Stimulated activated naive CD8-positive, alpha-beta T cell treated with anti-CD3 and anti-CD28 coated beads, Interleukin-15, amount 100 ng/mL, for 72 hours (primary cell): ENCODE results near the gene FRMD3.

ENCODE experiments used
- ATAC-seq: fragments of 150-1000 bp; cut with Tn5 transposase; 2 replicates; pipeline ENCODE4 v1.10.0; 2021; ENCODE audit warnings: mild to moderate bottlenecking, moderate library complexity
- DNase-seq, 2 donors: peaks; one replicate each; pipeline ENCODE4 v3.0.0; 2021 to 2022
- H3K27ac Mint-ChIP-seq, 2 donors: one replicate each; pipeline ENCODE4 v1.8.0; 2022; ENCODE audit warnings: mild to moderate bottlenecking in 2 of 2, mixed read lengths in 2 of 2, moderate library complexity in 2 of 2
- H3K27me3 Mint-ChIP-seq: one replicate; pipeline ENCODE4 v1.8.0; 2022; ENCODE audit warnings: mixed read lengths
- H3K4me1 Mint-ChIP-seq: one replicate; pipeline ENCODE4 v1.8.0; 2022; ENCODE audit warnings: mild to moderate bottlenecking, mixed read lengths
- H3K4me3 Mint-ChIP-seq, 2 donors: one replicate each; pipeline ENCODE4 v1.8.0; 2022; ENCODE audit warnings: mild to moderate bottlenecking in 2 of 2, mixed read lengths in 2 of 2, moderate library complexity in 1 of 2
- H3K9me3 Mint-ChIP-seq, 2 donors: one replicate each; pipeline ENCODE4 v1.8.0; 2022; ENCODE audit warnings: mixed read lengths in 2 of 2

Gene FRMD3

GRCh38 chr9:83441390-83441789 lies 96.8 kb downstream of the FRMD3 start:
- H3K27me3 Mint-ChIP-seq = no peaks in the 10 kb centered on the region
- H3K27ac Mint-ChIP-seq = no peak overlapping the region
- no peak overlapping the region for H3K4me3 Mint-ChIP-seq
- peaks cover 0 to 14% of the 10 kb centered on the region in 2 donors for H3K9me3 Mint-ChIP-seq
- H3K4me1 Mint-ChIP-seq = no peaks in the 10 kb centered on the region
- DNase-seq (no peak), ATAC-seq (no peak)

DNA sequence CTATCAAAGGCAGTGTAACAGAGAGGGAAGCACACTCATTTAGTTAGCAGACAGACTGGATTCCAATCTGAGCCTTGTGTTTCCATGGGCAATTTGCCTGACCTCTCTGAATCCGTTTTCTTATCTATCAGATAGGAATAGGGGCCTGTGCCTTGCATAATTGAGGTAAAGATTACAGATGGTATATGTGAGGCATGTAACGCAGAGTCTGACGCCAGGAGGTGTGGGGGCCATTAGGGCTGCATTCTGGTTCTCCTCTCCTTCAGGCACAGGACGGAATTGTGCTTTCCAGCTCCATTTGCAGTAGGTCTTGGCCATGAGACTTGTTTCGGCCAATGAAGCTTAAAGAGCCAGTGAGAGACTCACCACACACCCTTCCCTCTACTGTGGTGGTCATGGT lies 97.6 kb downstream of the FRMD3 start:
- H3K4me1 Mint-ChIP-seq = no peaks in the 10 kb centered on the region
- no peaks in the 10 kb centered on the region for H3K27me3 Mint-ChIP-seq
- H3K9me3 Mint-ChIP-seq = peaks cover 0 to 14% of the 10 kb centered on the region in 2 donors
- H3K4me3 Mint-ChIP-seq = no peak overlapping the region
- ATAC-seq (no peak), DNase-seq (no peak)
- no peak overlapping the region for H3K27ac Mint-ChIP-seq

- Mint-ChIP-seq H3K9me3 (peaks cover 0 to 2% of the 10 kb centered on the region in 2 donors), H3K4me3 (no peak overlapping the region), H3K27ac (no peak overlapping the region), H3K27me3 (no peaks in the 10 kb centered on the region), H3K4me1 (no peaks in the 10 kb centered on the region)
- DNase-seq = no peak
- ATAC-seq = no peak
Measured at GRCh38 chr9:83435301-83435700, 102.9 kb downstream of the FRMD3 start.

DNA sequence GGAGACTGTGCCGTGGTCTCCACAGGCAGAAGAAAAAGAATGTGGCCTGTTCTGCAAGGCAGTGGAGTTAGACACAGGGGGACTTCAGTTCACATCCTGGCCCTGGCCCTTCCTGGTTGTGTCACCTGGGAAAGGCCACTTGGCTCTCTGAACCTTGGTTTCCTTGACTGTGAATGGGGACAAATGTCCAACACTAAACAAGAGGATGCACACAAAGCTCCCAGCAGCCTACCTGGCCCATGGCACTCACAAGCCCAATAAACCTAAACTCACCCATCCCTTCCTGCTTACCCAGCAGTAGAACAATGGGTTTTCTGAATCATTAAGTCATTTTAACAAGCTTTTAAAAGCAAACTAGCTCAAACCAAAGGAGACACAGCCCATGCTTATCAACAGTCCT lies 103.9 kb downstream of the FRMD3 start:
- ATAC-seq (no peak), DNase-seq (no peak)
- H3K27me3 Mint-ChIP-seq = no peaks in the 10 kb centered on the region
- H3K9me3 Mint-ChIP-seq = no peaks in the 10 kb centered on the region
- H3K4me3 Mint-ChIP-seq = no peak overlapping the region
- peak overlapping the region in 1 of 2 donors; percentile 6 for H3K27ac Mint-ChIP-seq
- H3K4me1 Mint-ChIP-seq = no peaks in the 10 kb centered on the region

GRCh38 chr9:83433846-83434245 lies 104.4 kb downstream of the FRMD3 start:
- Mint-ChIP-seq H3K4me1 (no peaks in the 10 kb centered on the region), H3K27me3 (no peaks in the 10 kb centered on the region), H3K4me3 (no peak overlapping the region), H3K27ac (no peak overlapping the region), H3K9me3 (no peaks in the 10 kb centered on the region)
- no peak for DNase-seq
- no peak for ATAC-seq

- Mint-ChIP-seq H3K4me1 (no peaks in the 10 kb centered on the region), H3K4me3 (no peak overlapping the region), H3K27ac (no peak overlapping the region), H3K27me3 (no peaks in the 10 kb centered on the region), H3K9me3 (no peaks in the 10 kb centered on the region)
- DNase-seq (no peak), ATAC-seq (no peak)
Measured at GRCh38 chr9:83432877-83433550, 105.2 kb downstream of the FRMD3 start.

GRCh38 chr9:83432104-83432627 lies 106.0 kb downstream of the FRMD3 start:
- no peak overlapping the region for H3K27ac Mint-ChIP-seq

GRCh38 chr9:83431101-83432060 lies 106.8 kb downstream of the FRMD3 start:
- no peak overlapping the region for H3K4me3 Mint-ChIP-seq
- no peaks in the 10 kb centered on the region for H3K4me1 Mint-ChIP-seq
- no peaks in the 10 kb centered on the region for H3K27me3 Mint-ChIP-seq
- ATAC-seq (no peak), DNase-seq (no peak)
- H3K27ac Mint-ChIP-seq = no peak overlapping the region
- H3K9me3 Mint-ChIP-seq = no peaks in the 10 kb centered on the region

More at GRCh38 chr9:83432104-83432627, 106.0 kb downstream of the FRMD3 start:
- no peak for DNase-seq
- Mint-ChIP-seq H3K27me3 (no peaks in the 10 kb centered on the region), H3K4me1 (no peaks in the 10 kb centered on the region), H3K4me3 (no peak overlapping the region), H3K9me3 (no peaks in the 10 kb centered on the region)
- ATAC-seq = no peak

DNA sequence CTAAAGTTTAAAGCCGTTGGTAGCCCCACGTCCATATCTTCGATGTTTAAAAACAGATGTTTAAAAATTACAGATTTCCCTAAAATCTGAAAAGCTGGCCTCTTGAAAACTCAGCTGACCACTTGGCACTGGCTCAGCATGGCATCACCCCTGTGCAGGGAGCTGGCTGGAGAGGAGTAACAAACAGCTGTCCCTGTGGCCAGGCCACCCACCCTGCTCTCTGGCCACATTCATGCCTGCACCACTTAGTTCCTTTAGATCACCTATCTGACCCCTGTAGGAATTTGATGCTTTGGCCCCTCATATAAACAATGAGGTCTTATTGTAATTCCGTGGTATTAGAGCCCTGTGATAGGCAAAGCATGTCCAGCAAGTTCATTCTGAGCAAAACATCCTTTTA lies 107.5 kb downstream of the FRMD3 start:
- DNase-seq = no peak
- Mint-ChIP-seq H3K4me3 (no peak overlapping the region), H3K4me1 (no peaks in the 10 kb centered on the region), H3K27me3 (no peaks in the 10 kb centered on the region), H3K9me3 (no peaks in the 10 kb centered on the region), H3K27ac (no peak overlapping the region)
- ATAC-seq = no peak

- Mint-ChIP-seq H3K4me1 (no peaks in the 10 kb centered on the region), H3K27ac (no peak overlapping the region), H3K9me3 (no peaks in the 10 kb centered on the region), H3K27me3 (no peaks in the 10 kb centered on the region), H3K4me3 (no peak overlapping the region)
- DNase-seq (no peak), ATAC-seq (no peak)
Measured at GRCh38 chr9:83429229-83429628, 109.0 kb downstream of the FRMD3 start.

GRCh38 chr9:83425240-83425639 lies 113.0 kb downstream of the FRMD3 start:
- DNase-seq (no peak), ATAC-seq (no peak)
- Mint-ChIP-seq H3K9me3 (no peaks in the 10 kb centered on the region), H3K4me1 (no peaks in the 10 kb centered on the region), H3K4me3 (no peak overlapping the region), H3K27ac (no peak overlapping the region), H3K27me3 (no peaks in the 10 kb centered on the region)

GRCh38 chr9:83424831-83425230 lies 113.4 kb downstream of the FRMD3 start:
- Mint-ChIP-seq H3K9me3 (no peaks in the 10 kb centered on the region), H3K27me3 (no peaks in the 10 kb centered on the region), H3K27ac (no peak overlapping the region), H3K4me1 (no peaks in the 10 kb centered on the region), H3K4me3 (no peak overlapping the region)
- ATAC-seq (no peak), DNase-seq (no peak)

DNA sequence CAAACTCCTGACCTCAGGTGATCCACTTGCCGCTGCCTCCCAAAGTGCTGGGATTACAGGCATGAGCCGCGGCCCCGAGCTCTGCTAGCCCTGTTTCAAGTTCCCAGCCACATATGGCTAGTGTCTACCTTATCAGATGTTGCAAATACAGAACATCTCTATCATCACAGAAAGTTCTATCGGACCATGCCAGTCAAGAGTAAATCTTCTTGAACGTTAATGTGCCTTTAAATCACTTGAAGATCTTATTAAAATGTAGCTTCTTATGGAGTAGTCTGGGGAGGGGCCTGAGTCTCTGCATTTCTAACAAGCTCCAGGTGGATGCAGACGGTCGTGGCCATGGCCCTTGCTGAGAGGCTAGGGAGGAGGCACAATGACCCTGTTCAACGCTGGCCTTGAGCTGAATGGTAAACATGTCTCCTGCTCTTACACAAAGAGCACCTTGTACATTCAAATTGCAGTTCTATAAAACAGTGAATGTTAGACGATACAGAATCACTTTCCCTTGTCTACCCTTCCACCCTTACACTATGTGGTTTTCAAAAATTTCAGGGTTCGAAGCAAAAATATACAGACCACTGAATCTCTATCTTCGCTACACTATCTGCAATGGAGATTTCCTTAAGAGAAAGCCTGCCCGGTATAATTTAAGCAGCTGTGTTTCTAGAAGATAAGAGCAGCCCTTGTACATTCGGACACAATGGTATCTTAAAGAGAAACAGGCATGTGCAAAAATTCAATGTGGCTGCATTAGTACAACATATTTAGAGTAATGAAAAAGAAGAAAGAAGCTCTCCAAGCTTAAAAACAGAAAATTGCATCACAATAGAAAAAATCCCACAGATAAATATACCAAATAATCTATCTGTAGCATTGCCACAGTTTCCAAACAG lies 114.1 kb downstream of the FRMD3 start:
- no peaks in the 10 kb centered on the region for H3K4me1 Mint-ChIP-seq
- ATAC-seq = no peak
- H3K27me3 Mint-ChIP-seq = no peaks in the 10 kb centered on the region
- DNase-seq = no peak
- no peak overlapping the region for H3K27ac Mint-ChIP-seq
- no peak overlapping the region for H3K4me3 Mint-ChIP-seq
- no peaks in the 10 kb centered on the region for H3K9me3 Mint-ChIP-seq

DNA sequence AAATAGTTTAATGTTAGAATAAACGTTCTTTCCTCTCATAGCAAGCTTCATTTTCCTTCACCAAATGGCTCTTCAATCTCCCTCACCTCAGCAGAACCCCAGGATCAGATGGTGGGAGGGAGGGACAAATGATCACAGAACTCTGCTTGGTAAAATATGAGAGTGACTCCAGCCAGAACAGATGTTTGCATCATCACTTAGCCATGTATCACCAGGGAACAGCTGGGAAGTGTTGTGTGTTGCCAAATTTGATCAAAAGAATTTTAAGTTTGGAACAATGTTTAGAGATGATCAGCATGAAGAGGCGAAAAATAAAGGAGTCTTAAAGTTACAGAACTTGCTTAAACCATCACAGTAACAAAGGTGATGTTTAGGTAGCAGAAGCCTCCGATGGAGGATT lies 115.7 kb downstream of the FRMD3 start:
- ATAC-seq (no peak), DNase-seq (no peak)
- no peak overlapping the region for H3K4me3 Mint-ChIP-seq
- H3K9me3 Mint-ChIP-seq = peaks cover 0 to 3% of the 10 kb centered on the region in 2 donors
- H3K27me3 Mint-ChIP-seq = no peaks in the 10 kb centered on the region
- no peaks in the 10 kb centered on the region for H3K4me1 Mint-ChIP-seq
- H3K27ac Mint-ChIP-seq = no peak overlapping the region

GRCh38 chr9:83420486-83420885 lies 117.7 kb downstream of the FRMD3 start:
- no peak for ATAC-seq
- Mint-ChIP-seq H3K27ac (no peak overlapping the region), H3K27me3 (no peaks in the 10 kb centered on the region), H3K9me3 (peaks cover 0 to 8% of the 10 kb centered on the region in 2 donors), H3K4me1 (no peaks in the 10 kb centered on the region), H3K4me3 (no peak overlapping the region)
- DNase-seq = no peak
